ENCODE measurements around the gene PDE10A.

Gene PDE10A

GRCh38 chr6:165300422-165300936 lies 362.6 kb downstream of the PDE10A start:
- no peak for DNase-seq (ENCODE audit: low read depth in 2 of 2, low spot score in 1 of 2)

DNA sequence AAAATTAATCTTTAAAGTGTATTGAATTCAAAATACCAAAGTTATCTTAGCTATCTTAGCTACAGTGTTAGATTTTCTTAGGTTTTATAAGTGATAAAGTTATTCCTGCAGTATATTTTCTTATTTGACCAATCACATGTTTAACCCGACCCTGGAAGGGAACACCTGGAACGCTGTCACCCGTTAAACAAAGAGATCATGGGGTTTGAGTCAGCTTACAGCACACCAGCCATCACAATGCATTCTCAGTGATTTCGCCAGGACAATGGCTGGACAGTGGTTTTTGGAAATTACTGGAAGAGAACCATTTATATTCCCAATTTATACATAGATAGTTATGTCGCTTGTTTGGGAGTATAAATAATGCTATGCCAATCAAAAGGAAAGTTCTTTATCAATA lies 364.2 kb downstream of the PDE10A start:
- DNase-seq (ENCODE audit: low read depth in 2 of 2, low spot score in 1 of 2) = no peak

- DNase-seq (ENCODE audit: low read depth in 2 of 2, low spot score in 1 of 2) = no peak
These were observed 364.6 kb downstream of the PDE10A start for GRCh38 chr6:165298402-165298801.

- no peak for DNase-seq (ENCODE audit: low read depth in 2 of 2, low spot score in 1 of 2)
These were observed 370.4 kb downstream of the PDE10A start for GRCh38 chr6:165292657-165293056.

Measured in stimulated activated CD8-positive, alpha-beta memory T cell treated with anti-CD3 and anti-CD28 coated beads, Interleukin-4, amount 100 ng/mL, for 1 hour (primary cell).